Stimulated activated CD4-positive, alpha-beta T cell treated with anti-CD3 and anti-CD28 coated beads, Interleukin-4, amount 100 ng/mL, for 48 hours (primary cell): ENCODE data around the gene KLHL24.
"Not testable (repeated sequence)": the region's sequence is repeated elsewhere in the genome, so short reads cannot be mapped to it uniquely, and the experiment has no call there.

Experiments used
- DNase-seq, 2 donors: peaks; one replicate each; pipeline ENCODE4 v3.0.0-alpha.2; 2020; ENCODE audit warnings: low read depth in 2 of 2

KLHL24 gene

GRCh38 chr3:183635107-183635430 is 354 bp upstream of the KLHL24 start:
- DNase-seq = no peak

- DNase-seq = peak; percentile 80 to 91
Observed at GRCh38 chr3:183636221-183637105, 1.0 kb downstream of the KLHL24 start.

GRCh38 chr3:183637106-183637486 is 1.7 kb downstream of the KLHL24 start:
- DNase-seq = no peak

GRCh38 chr3:183637633-183638032 is 2.2 kb downstream of the KLHL24 start:
- not testable (repeated sequence) for DNase-seq

- no peak for DNase-seq
Observed at GRCh38 chr3:183638101-183638852, 2.9 kb downstream of the KLHL24 start.

- not testable (repeated sequence) for DNase-seq
Observed at GRCh38 chr3:183640635-183641034, 5.2 kb downstream of the KLHL24 start.

- DNase-seq = no peak
Observed at GRCh38 chr3:183641882-183642281, 6.5 kb downstream of the KLHL24 start.

GRCh38 chr3:183644244-183644643 is 8.8 kb downstream of the KLHL24 start:
- no peak for DNase-seq

- DNase-seq = no peak
Observed at GRCh38 chr3:183645254-183645653, 9.8 kb downstream of the KLHL24 start.

- DNase-seq = no peak
Observed at GRCh38 chr3:183650554-183650953, 15.1 kb downstream of the KLHL24 start.

GRCh38 chr3:183653209-183654064 is 18.0 kb downstream of the KLHL24 start:
- no peak for DNase-seq

GRCh38 chr3:183654727-183655126 is 19.3 kb downstream of the KLHL24 start:
- no peak for DNase-seq

- DNase-seq = no peak
Observed at GRCh38 chr3:183662099-183662498, 26.7 kb downstream of the KLHL24 start.

GRCh38 chr3:183664913-183665381 is 29.5 kb downstream of the KLHL24 start:
- DNase-seq = no peak

- DNase-seq = no peak
Observed at GRCh38 chr3:183680061-183680460, 44.6 kb downstream of the KLHL24 start.

- DNase-seq = no peak
Observed at GRCh38 chr3:183687705-183688104, 52.3 kb downstream of the KLHL24 start.

GRCh38 chr3:183688874-183689273 is 53.5 kb downstream of the KLHL24 start:
- no peak for DNase-seq

- DNase-seq = not testable (repeated sequence)
Observed at GRCh38 chr3:183689621-183690020, 54.2 kb downstream of the KLHL24 start.

GRCh38 chr3:183690402-183690995 is 55.1 kb downstream of the KLHL24 start:
- DNase-seq = no peak

- DNase-seq = no peak
Observed at GRCh38 chr3:183692436-183692835, 57.0 kb downstream of the KLHL24 start.

- DNase-seq = no peak
Observed at GRCh38 chr3:183695569-183696364, 60.3 kb downstream of the KLHL24 start.
